IPS DF 4.7 (cell line): ENCODE data around the gene CTNNA3.
A peak's percentile ranks its signal among the peaks of the same experiment; 100 is the strongest.
"Not testable (repeated sequence)": the region's sequence is repeated elsewhere in the genome, so short reads cannot be mapped to it uniquely, and the experiment has no call there.

Experiments
- DNase-seq: peaks from one replicate; pipeline ENCODE4 v3.0.0-alpha.2; 2013; ENCODE audit warnings: low spot score; ENCODE audit errors: extremely low read depth

Gene CTNNA3

DNA sequence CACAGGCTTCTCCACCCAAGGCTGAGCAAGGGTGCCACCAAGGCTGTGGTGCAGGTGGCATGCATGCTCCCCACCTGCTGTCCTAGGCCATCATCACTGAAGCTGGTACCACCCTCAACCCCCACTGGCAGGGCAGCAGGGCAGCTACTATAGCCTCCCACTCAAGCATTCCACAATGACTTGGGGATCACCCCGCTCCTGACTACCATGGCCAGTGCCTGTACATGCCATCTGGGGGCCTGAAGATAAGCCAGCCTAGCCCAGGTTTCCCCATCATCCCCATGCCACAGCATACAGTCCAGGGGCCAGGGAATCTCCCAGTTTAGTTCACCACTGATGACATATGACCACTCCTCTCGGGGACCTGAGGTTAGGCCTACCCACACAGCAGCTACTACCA, 1281.1 kb downstream of the CTNNA3 start:
- DNase-seq, result no peak

DNA sequence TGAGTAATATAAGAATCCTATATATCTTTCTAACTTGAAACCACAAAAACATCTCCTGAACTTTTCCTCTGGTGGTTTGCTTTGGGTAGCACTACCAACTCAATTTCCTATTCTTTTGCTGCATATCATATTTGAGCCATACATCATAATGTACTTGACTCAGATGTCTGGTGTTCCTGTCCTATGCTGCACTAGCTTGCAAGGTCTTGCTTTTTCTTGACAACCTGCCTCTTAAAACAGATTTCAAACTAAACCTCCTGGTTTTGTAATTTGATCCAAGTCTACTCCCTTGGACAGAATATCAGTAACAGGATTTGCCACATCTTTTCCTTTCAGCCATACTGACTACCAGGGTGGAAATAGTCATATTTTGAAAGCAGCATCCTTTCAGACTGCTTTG, 1290.4 kb downstream of the CTNNA3 start:
- DNase-seq, result no peak

DNA sequence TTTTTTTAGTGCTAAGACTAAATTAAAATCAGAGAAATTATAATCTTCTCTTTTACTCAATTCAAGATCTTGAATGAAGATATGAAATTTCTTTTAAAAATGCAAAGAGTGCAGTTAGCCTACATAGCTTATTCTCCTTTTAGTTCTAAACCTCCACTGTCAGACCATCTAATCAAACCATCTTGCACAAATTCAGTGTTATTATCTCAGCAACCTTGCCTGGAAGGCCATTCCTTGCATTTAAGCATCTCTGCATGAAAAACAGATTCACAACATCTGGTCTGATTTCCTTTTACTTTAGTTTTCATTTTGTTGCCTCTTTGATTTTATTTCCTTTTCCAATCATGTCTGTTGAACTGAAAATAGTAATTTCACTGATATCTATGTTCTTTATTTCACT, 1297.3 kb downstream of the CTNNA3 start:
- DNase-seq, result no peak

DNA sequence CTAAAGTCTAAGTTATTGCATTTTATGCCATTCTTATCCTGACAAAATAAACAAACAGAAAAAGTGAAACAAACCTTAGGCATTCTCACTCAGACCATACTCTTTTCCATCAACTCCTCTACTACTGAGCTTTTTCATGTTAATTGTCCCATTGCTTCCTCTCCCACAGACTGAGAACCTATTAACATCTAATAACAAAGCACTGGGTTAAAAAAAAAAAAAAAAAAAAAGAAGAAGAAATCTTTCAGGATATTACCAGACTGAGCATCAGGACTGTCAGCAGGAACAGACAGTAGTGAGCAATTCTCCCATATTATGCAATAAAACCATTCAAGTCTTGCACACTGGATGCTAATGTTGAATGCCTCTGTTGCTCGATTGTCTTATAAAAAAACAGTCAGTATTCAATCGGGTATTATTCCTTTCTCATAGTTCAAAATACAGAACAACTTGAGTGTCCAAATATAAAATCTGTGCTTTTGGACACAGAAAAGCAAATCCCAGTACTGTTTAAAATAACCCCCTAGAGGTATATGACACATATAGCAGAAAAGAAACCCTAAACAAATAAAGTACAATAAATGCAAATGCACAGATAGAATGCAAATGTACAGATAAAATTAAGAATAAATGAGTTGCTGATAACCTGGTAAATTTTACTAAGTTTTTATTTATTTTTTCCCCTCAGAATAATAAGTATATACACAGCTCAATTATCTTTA, 1301.5 kb downstream of the CTNNA3 start:
- no peak for DNase-seq

DNA sequence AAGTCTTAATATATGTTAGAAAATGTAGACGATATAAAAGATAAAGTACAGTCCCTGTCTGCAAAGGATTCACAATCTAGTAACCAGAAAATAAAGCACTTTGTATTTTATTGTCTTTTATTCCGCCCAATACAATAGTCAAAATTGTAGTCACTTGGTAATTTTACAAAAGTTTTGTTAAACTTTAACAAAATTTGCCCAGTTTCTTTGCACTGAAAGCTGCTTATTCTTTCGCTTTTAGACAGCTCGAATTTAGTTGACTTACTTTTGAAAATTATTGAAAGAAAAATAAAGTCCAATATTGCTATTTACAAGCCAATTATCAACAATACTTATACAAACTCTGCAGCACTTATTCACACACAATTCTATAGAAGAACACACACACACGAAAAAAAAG, 1305.1 kb downstream of the CTNNA3 start:
- DNase-seq, result no peak

DNA sequence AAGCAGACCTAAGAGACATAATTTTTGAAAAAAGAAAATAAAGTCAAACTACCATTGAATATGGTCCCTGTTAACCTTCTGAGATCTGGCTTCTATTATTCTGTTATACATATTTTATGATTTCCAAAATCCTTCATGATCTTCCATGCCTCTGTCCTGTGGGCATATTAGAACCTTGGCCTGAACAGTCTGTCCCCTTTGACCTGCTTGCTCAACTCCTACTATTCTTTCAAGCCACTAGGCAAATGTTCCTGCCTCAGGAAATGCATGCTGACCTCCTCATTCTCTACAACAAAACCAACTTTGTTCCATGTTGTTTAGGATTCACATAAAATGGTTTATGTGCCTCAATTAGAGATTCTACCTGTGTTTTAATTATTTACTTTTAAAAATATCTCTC, 1315.0 kb downstream of the CTNNA3 start:
- no peak for DNase-seq

DNA sequence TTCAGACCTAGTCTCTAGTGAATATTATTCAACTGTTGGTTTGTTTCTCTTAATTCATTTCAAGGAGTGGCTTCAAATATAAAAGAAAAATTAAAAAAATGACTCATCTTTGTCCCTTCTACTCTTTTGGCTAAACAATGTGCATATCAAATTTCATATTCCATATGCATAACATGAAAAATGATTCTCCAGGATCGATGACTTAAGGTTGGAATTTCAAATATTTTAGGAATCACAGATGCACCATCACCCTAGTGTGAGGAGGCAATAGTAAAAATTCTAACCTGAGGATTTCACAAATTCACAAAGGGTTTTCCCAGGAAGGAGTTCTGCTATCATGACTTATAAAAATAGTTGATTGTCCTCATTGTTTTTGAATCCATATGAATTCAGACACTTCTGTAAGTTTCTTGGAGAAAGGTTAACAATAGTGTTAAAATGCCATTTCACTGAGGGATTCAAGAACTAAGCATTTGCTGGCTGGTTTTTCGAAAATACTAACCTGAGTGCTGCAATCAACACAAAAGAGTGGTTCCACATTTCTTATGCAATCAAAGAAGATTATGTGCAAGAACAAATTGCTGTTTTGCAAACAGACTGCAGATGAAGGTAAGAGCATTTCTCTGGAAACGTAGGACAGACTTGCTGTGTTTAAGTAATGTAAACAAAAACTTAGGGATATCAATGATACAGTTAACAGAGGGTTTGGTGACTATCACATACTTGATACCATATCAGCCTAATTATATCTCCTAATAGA, 1317.7 kb downstream of the CTNNA3 start:
- DNase-seq, result no peak

DNA sequence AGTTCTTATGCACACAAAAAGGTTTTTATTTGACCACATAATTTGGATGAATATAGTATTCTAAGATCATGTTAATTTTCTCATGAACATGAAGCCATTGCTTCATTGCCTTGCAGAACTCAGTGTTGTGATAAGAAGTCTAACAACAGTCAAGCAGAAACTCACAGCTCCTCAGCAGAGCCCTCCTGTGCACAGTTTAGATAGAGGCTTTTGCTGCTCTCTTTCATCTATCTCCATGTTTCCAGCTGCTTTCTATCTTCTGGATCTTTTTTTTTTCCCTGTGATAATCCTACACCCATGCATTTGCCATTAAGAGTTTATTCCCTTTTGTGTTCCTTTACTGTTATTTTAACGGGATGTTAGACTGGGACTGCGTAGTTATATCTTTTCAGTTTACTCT, 1327.8 kb downstream of the CTNNA3 start:
- no peak for DNase-seq

DNA sequence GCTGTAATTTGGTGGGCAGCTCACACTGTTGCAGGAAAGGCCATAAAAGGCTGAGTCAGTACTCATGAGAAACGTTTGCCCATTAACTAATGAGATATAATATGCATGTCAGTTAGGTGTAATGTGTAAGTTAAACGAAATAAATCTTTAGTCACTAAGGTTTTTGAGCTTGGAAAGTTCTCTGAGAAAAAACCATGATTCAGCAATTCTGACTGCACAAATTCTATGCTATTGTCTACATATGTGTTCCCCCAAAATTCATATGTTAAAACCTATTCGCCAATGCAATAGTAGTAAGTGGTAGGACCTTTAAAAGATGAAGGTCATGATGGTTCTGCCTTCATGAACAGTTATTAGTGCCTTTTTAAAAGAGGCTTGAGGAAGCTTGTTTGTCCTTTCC, 1329.8 kb downstream of the CTNNA3 start:
- DNase-seq, result no peak

DNA sequence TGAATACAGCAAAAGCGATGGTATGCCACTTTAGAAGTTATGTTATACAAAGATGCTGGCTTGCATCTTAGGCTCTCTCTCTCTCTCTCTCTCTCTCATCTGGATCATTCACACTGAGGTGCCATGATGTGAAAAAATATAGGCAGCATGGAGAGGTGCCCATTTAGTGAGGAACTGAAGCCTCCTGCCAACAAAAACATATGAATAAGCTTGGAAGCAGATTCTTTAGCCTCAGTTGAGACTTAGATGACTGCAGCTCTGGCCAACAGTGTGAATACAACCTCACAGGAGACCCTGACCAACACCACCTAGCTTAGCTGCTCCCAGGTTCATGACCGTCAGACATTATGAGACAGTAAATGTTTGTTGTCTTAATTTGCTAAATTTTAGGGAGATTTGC, 1330.3 kb downstream of the CTNNA3 start:
- DNase-seq, result no peak

DNA sequence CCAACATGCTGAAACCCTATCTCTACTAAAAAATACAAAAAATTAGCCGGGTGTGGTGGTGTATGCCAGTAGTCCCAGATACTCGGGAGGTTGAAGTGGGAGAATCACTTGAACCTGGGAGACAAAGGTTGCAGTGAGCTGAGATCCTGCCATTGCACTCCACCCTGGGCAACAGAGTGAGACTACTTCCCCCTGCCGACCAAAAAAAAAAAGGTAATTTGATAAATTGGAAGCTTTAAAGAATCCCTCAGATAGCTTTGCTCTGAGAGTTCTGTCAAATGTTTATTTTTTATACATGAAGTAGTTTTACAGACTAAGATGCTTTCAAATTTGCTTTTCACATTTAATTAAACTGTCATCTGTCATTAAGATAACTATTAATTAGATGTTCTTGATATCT, 1333.5 kb downstream of the CTNNA3 start:
- no peak for DNase-seq

DNA sequence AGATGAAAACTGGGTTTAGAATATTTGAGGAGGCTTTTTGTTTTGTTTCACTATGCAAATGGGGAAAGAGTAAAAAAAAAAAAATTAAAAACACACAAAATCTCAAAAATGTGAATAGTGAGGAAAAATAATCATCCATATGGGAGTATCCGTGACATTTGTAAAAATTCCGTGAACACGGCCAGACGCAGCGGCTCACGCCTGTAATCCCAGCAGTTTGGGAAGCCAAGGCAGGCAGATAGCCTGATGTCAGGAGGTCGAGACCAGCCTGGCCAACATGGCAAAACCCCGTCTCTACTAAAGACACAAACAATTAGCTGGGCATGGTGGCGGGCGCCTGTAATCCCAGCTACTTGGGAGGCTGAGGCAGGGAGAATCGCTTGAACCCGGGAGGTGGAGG, 1342.2 kb downstream of the CTNNA3 start:
- DNase-seq, result not testable (repeated sequence)

DNA sequence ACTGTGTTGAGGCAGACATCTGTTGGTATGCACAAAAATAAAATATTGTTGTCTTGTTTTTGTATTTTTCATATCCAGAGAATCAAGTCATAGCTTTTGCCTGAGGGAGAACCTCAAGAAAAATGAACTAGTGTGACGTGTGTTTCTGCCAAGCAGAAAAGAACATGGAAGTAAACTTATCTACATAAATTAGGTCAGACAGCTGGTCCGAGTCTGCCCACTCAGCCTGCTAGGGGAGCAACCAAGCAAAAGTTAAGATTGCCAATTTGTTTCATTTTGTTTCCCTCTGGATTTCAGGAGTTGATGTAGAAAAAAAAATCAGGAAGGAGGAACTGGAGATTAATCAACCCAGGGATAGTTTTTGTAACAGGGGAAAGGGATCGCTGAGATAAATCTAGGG, 1342.6 kb downstream of the CTNNA3 start:
- no peak for DNase-seq

DNA sequence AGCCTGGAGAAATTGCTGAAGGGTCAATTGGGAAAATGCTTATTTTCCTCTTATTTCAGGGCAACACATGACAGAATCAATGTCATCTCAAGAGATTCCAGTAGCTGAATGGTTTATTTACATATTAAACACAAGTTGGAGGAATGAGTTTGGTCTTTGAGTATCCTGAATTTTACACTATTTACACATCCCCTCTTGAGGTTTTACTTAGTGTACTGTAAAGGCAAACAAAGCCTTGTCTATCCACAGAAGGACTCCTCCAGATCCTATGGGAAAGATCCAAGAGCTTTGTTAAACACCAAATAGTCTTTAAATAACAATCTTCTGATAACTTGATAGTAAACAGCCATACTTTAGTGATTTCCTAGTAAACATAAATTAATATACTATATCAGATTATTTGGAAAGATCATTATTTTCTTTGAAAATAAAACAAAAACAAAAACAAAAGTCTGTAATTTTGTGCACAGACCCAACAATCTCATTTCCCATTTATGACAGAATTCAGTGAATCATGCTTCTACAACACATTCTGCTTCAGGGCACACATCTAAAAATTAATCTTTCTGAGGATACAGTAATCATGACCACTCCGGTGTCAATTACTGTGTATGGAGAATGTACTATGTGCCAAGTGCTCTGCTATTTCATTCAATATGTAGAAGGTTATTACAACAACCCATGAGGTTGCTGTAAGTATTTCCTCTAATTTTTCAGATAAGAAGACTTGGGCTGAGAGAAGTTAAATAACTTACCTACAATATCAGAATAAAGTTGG, 1345.2 kb downstream of the CTNNA3 start:
- no peak for DNase-seq

DNA sequence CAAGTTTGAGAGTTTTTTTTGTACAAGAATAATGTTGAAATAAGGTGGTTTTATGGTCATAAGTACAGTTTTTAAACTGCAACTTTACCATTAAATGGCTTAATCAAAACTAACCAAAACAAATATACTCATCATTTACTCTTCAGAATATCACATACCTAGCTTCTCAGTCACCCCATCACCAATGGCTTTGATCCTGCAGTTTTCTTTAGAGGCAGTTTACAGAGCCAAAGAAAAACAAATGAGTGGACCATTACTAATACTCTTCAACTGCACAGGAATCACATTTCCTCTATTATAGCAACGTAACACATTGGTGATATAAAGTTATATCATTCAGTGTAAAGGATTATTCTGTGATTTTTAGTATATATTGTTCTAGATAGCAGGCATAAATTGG, 1346.3 kb downstream of the CTNNA3 start:
- no peak for DNase-seq

DNA sequence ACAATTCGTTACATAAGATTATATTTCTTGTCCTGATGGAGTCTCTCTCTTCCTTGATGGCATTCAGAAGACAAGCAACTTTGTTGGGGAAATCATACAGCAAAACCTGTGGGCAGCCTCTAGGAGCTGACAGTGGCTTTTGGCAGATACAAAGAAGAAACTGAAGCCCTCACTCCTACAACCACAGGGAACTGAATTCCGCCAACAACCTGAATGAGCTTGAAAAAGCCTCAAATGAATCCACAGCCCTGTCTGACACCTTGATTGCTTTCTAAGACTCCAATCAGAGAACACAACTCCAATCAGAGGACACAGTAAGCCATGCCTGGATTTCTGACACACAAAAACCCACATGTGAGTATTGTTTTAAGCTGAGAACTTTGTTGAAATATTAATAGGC, 1346.9 kb downstream of the CTNNA3 start:
- no peak for DNase-seq

DNA sequence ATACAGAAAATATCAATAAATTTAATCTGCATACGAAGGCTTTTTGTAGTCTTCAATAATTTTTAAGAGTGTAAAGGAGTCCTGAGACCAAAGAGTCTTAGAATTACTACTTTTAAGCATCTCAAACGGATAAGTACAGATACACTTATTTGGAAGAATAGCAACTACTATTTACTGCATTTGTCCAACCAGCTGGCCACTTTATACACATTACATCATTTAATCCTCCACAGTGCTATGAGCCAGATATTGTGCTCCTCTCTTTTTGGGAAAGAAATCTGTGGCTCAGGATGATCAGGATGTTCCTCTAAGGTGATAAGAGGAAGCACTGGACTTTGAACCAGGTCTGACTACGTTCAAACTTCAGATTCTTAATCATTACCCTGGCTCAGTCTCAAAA, 1358.8 kb downstream of the CTNNA3 start:
- DNase-seq, result no peak

DNA sequence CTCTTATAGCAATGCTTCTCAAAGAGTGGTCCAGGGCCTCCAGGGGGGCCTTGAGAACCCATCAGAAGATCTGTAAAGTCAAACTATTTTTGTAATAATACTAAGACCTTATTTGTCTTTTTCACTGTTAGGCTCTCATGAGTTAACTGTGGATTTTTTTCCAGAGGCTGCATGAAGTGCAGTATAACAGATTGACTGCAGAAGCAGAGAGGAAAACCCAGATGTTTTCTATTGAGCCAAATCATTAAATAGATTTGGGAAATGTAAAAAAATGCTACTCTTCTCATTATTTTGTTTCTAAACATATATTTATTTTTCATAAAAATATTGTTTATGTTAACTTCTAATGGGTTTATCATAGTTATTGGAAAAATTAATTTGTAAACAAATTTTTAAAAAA, 1359.2 kb downstream of the CTNNA3 start:
- DNase-seq, result no peak

DNA sequence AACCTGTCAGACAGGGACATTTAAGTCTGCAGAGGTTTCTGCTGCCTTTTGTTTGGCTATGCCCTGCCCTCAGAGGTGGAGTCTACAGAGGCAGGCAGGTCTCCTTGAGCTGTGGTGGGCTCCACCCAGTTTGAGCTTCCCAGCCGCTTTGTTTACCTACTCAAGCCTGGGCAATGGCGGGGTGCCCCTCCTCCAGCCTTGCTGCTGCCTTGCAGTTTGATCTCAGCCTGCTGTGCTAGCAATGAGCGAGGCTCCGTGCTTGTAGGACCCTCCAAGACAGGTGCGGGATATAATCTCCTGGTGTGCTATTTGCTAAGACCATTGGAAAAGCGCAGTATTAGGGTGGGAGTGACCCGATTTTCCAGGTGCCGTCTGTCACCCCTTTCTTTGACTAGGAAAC, 1360.2 kb downstream of the CTNNA3 start:
- not testable (repeated sequence) for DNase-seq

DNA sequence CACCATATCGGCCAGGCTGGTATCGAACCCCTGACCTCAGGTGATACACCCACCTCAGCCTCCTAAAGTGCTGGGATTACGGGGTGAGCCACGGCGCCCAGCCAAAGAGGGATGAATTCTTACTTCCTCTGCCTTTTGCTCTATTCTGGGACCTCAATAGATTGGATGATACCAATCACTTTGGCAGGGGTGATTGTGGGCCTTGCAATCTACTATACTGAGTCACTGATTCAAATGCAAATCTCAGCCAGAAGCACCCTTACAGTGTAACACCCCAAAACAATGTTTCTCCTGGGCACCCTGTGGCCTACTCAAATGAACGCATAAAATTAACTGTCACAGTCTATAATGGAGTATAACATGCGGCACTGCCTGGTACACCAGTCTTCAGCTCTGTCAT, 1366.8 kb downstream of the CTNNA3 start:
- DNase-seq, result peak; percentile 9

DNA sequence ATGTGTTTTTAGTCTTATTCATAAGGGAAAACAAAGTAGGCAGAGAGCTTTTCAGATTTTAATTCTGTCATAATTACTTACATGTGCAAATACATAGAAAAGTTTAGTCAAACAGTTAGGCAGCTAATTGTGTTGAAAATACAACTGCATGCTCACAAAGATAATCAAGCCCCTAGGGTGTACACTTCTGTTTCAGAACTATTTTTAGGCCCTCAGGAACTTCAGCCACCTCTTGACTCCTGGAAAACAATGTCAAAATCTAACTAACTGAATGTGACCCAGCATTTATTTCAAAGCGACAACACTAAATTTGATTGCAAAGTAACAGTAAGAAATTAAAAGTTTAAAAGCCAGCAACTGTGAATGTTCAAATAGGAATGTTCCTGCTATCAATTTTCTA, 1369.1 kb downstream of the CTNNA3 start:
- no peak for DNase-seq

DNA sequence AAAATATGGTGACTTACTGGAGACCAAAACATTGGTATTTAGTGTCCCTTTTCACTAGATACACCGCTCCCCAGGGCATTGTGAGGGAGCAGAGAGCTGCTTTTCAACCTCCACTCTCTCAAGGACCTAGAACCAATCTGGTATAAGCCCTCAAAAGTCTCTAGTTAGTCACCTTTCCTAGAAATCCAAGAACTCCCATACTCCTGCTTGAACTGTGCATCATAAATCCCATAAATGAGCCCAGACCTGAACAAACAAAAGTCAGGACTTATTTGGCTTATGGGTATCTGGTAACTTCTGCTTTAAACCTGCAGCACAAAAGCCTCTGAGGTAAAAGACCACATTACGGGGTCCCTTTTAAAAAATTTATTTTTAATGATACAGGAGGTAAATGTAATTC, 1373.2 kb downstream of the CTNNA3 start:
- DNase-seq, result no peak
